Fibroblast of pulmonary artery (primary cell): ENCODE measurements around the gene FLOT1.
A peak's percentile ranks its signal among the peaks of the same experiment; 100 is the strongest.
"Not testable (repeated sequence)": the region's sequence is repeated elsewhere in the genome, so short reads cannot be mapped to it uniquely, and the experiment has no call there.

Experiments used
- DNase-seq: peaks from one replicate; pipeline ENCODE4 v3.0.0-alpha.2; 2010; ENCODE audit warnings: low read depth
- H3K4me3 ChIP-seq: replicated peaks from 2 replicates; pipeline ENCODE4 v1.5.1; 2011; ENCODE audit warnings: low read depth, mild to moderate bottlenecking, control low read depth, low read length, moderate library complexity
- TF ChIP-seq, protein P1 (sequence below): IDR thresholded peaks from 2 replicates; pipeline ENCODE4 v1.5.1; 2011; ENCODE audit warnings: mild to moderate bottlenecking, control low read depth, low read length, inconsistent platforms; ENCODE audit errors: missing control alignments

The FLOT1 gene

DNA sequence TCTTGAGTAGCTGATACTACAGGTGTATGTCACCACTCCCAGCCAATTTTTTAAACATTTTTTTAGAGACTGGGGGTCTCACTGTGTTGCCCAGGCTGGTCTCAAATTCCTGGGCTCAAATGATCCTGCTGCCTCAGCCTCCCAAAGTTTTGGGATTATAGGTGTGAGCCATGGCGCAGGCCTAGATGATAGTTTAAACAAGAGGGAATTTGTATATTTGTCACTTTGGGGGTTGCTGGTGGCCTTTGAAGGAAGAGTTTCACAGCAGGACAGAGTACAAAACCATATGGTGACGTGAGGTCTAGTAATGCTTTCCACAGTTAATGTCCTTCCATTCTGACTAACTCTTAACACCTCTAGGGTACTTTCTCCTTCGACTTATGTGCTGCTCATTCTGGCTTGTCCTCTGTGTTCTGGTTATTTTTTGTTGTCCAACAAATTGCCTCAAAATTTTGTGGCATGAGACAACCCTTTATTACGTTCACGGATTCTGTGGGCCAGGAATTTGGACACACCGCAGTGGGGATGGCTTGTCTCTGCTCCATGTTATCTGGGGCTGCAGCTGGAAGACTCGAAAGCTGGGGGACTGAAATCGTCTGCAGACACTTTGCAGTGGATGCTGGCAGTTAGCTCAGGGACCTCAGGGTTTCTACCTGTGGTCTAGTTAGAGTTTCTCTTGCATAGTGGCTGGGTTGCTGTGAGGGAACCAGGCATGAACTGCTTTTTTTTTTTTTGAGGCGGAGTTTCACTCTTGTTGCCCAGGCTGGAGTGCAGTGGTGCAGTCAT is 24.9 kb upstream of the FLOT1 start:
- TF ChIP-seq, protein P1, sequence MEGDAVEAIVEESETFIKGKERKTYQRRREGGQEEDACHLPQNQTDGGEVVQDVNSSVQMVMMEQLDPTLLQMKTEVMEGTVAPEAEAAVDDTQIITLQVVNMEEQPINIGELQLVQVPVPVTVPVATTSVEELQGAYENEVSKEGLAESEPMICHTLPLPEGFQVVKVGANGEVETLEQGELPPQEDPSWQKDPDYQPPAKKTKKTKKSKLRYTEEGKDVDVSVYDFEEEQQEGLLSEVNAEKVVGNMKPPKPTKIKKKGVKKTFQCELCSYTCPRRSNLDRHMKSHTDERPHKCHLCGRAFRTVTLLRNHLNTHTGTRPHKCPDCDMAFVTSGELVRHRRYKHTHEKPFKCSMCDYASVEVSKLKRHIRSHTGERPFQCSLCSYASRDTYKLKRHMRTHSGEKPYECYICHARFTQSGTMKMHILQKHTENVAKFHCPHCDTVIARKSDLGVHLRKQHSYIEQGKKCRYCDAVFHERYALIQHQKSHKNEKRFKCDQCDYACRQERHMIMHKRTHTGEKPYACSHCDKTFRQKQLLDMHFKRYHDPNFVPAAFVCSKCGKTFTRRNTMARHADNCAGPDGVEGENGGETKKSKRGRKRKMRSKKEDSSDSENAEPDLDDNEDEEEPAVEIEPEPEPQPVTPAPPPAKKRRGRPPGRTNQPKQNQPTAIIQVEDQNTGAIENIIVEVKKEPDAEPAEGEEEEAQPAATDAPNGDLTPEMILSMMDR = no peak
- DNase-seq = no peak
- H3K4me3 ChIP-seq = no peak overlapping the region

GRCh38 chr6:30766461-30767157 is 24.1 kb upstream of the FLOT1 start:
- TF ChIP-seq, protein P1 = no peak
- no peak overlapping the region for H3K4me3 ChIP-seq
- DNase-seq = no peak

DNA sequence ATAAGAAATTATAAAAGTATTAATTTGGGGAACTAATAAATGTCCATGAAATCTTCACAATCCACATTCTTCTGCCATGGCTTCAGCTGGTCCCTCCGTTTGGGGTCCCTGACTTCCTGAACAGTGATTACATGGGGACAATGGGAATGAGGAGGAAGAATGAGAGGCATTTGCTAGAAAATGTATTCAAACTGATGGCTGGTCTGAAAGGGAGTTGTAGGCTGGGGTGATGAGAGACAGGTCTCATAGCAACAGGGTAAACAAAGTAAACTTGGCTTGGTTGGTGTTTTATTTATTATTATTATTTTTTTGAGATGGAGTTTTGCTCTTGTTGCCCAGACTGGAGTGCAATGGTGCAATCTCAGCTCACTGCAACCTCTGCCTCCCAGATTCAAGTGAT is 23.0 kb upstream of the FLOT1 start:
- not testable (repeated sequence) for DNase-seq, H3K4me3 ChIP-seq

- H3K4me3 ChIP-seq, DNase-seq: not testable (repeated sequence)
Observed at GRCh38 chr6:30764490-30765043, 22.1 kb upstream of the FLOT1 start.

- TF ChIP-seq, protein P1 = peak; percentile 24
- no peak overlapping the region for H3K4me3 ChIP-seq
- peak; percentile 64 for DNase-seq
Observed at GRCh38 chr6:30763618-30764489, 21.4 kb upstream of the FLOT1 start.

- no peak overlapping the region for H3K4me3 ChIP-seq
- TF ChIP-seq, protein P1 = no peak
- DNase-seq = no peak
Observed at GRCh38 chr6:30763155-30763617, 20.7 kb upstream of the FLOT1 start.

DNA sequence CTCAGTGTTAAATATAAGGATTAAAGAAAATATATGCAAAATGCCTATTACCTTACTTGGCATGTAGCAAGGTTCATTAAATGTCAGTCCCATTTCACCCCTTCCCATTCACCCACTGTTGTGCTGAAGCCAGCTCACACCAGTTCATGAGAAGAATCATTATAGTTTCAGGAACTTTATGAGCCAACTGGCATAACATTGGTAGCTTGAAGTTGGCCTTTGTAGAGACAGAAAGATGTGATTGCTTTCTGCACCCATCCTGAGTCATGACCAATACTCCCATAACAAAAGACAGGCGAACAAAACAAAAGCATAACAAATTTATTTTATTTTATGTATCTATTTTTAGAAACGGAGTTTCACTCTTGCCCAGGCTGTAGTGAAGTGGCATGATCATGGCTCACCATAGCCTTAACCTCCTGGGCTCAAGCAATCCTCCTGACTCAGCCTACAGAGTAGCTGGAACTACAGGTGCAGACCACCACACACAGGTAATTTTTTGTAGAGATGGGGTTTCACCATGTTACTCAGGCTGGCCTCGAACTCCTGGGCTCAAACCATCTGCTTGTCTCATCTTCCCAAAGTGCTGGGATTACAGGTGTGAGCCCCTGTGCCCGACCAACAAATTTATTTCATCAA is 19.4 kb upstream of the FLOT1 start:
- H3K4me3 ChIP-seq = no peak overlapping the region
- DNase-seq = no peak
- TF ChIP-seq, protein P1 = no peak
